Stimulated activated CD4-positive, alpha-beta T cell treated with anti-CD3 and anti-CD28 coated beads, Interleukin-2, amount 100 ng/mL, for 4 hours (primary cell): Measurements from ENCODE around the gene LRRC1.

Experiments used
- DNase-seq: peaks from one replicate; pipeline ENCODE4 v3.0.0-alpha.2; 2020; ENCODE audit warnings: low read depth

The LRRC1 gene

DNA sequence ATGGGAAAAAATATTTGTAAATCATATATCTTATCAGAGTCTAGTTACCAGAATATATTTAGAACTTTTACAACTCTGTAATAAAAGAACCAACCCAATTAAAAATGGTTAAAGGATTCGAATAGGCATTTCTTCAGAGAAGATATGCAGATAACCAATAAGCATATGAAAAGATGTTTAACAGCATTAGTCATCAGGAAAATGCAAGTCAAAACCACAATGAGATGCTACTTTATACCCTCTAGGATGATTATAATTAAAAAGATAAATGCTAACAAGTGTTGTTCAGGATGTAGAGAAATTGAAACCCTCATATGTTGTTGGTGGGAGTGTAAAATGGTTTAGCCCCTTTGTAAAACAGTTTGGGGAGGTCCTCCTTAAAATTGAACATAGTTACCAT lies 94.1 kb downstream of the LRRC1 start:
- no peak for DNase-seq

DNA sequence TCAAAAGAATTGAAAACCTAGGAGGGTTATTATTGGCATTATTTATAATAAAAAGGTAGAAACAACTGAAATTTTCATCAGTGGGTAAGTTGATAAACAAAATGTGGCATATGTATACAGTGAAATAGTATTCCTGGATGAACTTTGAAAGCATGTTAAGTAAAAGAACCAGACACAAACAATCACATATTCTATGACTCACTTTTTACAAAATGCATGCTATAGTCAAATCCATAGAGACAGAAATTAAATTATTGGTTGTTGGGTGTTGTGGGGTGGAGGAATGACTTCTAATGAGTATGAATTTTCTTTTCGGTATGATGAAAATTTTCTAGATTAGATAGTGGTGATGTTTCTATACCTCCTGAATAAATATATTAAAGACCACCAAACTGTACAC lies 94.6 kb downstream of the LRRC1 start:
- DNase-seq = no peak

DNA sequence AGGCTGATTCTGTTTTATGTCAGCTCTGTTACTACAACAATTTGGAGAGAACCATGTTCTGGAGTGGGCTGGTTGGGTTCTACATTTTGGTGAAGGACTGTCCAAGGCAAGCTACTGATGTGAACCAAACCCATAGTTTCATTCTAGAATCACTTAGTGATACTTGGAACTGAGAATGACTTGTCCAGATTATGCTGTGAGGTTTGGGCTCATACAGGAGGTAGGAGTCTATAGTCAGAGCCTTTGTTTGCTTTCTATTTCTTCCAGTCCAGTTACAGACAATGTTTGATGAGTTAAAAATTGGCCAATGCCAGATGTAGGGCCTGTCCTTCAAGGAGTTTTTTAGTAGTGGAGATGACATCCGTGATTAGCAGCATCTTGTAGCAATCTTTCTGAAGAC lies 97.9 kb downstream of the LRRC1 start:
- DNase-seq = no peak

DNA sequence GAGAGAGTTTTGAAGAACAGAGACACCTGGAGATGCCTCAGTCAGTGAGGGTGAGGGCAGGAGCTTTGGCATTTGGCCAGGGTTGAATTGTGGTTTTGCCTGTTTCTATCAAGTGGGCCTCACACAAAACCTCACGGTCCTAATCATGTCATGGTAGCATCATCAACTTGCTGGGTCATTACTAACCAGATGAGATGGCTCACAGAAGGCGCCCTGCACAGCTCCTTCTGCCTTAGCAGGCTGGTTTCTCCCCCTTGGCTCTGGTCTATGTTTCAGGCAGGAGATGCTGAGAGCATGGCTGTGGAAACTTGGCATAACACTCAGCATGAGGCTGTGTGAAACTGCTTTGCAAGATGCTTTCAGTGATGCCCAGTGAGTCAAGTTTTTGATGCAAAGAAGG lies 99.3 kb downstream of the LRRC1 start:
- DNase-seq = no peak

DNA sequence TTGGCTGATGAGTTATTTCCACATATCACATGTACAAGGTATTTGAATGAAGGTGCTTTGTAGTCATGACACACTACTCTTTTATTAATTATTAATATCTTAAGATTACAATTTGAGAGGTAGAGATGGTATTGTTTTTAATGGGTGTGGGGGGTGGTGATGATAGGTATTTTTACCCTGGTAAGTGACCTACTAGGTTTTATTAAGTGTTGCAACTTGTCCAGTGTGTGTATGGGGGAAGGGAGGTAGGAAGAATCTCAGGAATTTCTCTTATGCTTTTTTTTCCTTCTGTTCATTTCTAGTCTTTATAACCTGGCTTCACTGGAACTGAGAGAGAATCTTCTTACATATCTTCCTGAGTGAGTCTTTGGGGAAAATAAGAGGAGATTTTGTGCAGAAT lies 101.4 kb downstream of the LRRC1 start:
- no peak for DNase-seq

DNA sequence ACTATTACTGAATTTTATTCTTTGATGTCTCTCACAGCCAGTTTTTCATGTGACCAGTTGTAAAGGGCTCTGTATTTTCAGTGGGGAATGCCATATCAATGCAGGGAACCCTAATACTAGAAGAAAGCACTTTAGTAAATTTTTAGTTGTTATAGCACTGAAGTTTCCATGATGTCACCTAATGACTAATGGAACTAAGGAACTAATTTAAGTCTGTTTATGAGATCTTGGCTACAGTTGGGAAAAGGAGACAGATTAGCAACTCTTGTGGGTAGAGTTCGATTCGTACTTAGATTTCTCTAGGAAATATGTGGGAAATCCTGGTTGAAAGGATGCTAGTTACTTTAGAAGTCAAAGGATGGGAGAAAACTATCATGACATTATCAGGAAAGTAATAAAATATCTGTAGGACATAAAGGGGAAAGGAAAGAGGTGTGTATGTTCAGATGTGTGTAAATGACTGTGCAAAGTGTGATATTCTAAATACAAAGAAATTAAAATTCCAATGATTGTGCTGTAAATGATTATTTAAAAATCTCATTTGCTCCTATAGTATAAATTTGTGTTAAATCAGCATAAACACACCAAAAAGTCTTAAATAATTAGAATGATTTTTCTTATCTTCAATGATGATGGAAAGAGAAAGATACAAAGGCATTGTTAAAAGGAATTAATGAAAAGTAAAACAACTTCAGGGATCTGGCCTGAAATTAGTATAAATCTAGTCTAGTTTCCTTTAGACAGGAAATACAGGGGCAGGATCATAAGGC lies 103.4 kb downstream of the LRRC1 start:
- DNase-seq = no peak

DNA sequence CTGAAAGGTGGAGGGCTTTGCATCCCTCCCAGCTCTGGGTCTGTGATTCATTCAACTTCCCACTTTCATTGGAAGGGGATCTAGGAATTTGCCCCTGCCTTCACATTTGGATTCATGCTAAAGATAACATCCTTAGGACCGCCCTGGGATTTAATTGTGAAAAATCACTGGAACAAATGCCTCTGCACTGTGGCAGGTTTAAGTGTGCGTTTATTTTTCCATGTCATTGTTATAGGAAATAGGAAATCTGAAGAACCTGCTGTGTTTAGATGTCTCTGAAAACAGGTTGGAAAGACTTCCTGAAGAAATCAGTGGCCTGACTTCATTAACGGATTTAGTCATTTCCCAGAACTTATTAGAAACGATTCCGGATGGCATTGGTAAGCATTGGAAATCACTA lies 104.7 kb downstream of the LRRC1 start:
- no peak for DNase-seq

DNA sequence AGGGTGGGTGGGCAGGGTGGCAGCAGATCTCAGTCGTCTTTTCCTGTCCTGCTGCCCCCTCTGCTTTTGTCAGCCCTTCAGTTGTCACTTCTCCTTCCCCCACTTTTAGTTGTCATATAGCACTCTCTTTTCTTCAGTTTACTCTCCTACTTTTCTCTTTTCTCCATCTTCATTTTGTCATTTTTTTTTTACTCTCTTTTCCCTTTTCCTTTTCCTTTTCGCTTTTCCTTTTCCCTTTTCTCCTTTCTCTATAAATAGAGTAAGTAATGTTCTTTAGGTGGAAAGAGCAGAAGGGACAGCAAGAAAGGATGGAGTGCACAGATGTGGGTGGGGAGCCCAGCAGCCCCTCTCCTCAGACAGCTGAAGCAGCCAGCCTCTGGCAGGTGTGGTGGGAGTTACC lies 108.6 kb downstream of the LRRC1 start:
- no peak for DNase-seq

DNA sequence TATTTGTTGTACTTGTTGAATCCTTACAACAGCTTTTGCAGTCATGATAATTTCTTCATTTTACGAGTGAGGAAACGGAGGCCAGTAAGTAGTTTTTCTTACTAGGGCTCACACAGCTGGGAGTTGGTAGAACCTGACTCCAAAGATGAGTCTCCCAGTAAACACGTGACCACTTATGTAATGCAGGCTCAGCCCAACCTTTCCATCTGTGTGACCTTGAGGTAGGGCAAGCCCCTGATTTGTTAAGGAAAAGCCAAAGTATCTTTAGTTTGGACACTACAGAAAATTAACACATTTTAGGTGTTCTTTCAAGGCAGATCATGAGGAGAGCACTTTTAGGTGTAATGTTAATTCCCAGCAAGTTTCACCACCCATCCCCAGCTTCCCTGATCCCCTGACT lies 111.3 kb downstream of the LRRC1 start:
- no peak for DNase-seq

DNA sequence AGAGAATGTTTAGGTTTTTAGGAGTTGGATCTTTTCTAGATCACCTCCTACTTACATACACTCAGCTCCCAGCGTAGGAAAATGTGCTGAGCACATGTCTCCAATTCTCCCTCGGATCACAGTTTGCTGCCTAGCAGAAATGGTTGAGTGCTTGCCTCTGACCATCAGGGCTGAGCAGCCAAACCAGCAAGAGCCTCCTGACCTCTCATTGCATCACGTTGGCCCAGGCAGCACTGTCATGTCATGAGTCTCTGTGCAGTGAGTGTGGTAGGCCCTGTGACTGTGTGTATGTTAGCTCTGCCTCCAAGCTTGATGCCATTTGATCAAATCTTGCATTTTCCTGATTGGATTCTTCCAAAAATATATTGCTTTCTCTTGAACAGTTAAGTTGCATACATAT lies 112.0 kb downstream of the LRRC1 start:
- DNase-seq = no peak

DNA sequence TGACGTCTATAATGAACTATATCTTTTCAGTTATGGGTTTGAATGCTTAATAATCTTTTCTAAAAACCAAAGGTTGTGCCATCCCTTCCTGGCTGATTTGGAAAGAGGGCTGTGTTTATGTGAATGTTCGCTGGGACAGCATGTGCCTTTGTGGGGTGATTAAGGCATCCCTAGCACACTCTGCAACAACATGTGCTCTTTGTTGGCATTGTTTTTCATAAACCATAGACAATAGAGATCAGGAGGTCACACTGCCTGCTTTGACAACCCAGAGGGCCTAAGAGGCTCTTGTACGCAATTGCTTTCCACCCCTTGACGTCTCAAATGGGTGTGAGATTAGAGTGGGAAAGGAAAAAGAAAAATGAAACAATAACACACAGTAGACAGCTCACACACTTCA lies 116.0 kb downstream of the LRRC1 start:
- DNase-seq = no peak

DNA sequence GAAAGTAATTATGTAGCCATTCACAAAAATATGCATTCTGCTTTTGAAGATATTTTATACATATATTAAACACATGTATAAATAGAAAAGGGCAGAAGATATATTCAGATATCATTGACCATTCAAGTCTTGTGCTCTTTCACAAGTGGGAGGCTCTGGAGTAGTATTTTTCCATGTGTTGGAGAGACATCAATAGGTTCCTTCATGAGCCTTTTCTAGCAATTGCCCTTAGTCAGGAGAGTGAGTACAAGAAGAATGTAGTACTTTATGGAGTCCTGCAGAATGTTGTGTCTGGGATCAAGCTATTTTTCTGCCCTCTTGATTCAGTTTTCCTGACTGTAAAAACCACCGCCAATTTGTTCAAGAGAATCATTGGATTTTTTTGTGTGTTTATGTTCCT lies 117.9 kb downstream of the LRRC1 start:
- no peak for DNase-seq

DNA sequence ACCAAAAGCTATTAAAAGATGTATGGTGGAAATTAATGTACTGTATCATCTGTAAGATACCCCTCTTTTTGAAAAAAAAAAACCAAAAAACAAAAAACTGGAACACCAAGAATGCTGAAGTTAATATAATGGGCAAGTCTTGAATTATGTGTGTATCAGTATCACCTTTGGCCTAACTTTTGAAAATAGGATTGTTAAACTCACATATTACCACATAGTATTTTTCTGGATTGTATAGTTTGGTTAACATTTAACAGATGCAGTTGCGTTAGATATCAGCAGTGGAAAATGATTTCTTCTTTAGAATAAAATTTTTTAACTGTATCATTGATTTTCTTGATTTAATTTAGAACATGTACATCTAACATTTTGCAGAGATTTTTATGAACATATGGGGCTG lies 118.5 kb downstream of the LRRC1 start:
- no peak for DNase-seq

DNA sequence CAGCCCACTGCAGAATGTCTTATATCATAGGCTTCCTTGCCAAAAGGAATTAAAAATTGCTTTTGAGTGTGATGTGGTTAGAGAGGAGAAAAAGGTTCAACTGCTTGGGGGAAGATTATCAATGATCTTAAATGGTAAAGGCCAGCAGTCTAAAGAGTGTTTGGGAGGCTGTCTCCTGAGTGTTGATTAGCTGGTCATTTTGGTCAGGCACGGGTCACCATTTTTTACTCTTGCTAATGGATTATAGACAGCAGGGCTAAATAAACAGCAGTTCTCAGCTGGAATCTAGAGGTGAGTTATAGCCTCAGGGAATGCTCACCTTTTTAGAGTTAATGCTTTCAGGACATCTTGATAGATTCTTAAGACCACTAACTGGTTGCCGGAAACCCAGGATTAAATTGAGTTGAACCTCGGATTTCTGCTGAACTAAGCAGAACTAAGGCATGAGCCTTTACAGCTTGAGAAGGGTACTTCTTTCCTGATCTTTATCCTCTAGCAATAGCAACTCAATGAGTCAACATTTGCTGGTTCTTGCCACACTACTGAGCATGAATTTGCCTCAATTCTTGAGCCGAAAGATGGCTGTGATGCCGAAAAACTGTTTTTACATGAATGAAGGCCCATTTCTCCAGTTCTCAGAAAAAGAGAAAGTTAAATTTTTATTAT lies 120.4 kb downstream of the LRRC1 start:
- DNase-seq = no peak

DNA sequence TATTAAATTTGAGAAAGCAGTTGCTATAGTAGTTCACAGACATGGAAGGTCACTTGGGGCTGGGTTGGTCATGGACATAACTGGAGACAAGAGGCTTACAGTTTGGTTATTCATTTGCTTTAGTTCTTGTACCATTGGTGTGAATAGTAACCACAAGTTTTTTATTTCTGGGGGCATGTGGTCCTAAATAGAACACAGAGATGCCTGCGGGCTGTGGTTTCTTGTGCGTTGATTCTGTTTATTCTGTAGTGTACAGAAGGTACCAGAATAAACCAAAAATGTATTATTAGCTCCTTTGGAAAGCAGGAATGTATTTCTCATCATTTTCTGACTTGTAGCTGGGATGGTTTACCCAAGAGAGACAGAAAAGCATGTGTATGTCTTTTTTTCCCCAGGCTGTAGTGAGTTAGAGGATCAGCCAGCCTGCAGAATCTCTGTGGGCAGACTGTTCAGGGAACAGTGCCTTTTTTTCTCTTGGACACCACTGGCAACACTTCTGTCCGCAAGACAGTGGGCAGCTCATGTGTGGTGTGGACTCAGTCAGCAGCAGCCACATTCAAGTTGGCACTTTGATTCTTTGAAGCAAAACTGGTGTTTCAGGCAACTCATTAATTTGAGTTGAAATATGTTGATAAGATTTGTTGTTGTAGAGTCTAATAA lies 122.1 kb downstream of the LRRC1 start:
- DNase-seq = no peak

DNA sequence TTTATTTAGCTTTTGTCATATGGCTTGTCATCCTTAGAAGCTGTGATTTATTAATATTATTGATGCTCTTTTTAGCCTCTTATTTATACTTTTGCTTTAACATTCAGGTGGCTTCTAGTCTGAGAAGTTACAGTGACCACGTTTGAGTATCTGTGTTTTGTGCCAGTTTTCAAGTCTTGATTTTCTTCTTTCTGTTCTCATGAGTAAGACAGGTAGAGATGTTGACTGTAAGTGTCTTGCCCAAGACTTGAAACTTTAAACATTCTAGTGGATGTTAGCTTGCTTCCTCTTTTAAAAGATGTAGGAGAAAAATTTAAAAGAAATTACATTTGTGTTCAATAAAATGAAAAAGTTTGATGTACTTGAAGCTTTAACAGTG lies 122.6 kb downstream of the LRRC1 start:
- no peak for DNase-seq

DNA sequence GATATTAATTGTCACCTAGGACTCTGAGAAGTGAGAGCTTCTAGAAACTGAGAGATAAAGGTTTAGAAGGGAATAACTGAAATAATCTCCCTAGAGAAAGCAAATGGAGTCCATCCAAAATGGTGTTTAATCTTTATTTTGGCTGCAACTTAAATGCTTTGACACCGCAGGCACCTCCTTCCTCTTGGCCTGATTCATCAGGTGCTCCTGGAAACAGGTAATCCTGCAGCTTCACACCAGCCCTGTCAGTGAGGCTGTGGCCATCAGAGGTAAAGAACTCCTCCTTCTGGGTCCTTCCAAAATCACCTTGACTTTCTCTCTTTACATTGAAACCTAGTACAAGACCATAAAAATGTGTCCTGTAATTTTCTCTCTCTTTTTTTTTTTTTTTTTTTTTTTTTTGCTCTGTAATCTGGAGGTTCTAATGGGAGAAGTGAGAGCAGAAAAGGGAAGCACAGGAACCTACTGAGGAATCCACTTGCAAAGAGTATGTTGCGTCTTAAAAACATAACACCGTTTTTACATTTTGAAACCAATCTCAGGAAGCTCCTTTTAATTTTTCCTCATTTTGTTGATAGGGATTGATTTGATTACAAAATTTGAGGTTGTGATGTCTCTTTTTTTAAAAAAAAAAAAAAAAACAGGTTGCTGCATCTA lies 124.2 kb downstream of the LRRC1 start:
- DNase-seq = no peak

DNA sequence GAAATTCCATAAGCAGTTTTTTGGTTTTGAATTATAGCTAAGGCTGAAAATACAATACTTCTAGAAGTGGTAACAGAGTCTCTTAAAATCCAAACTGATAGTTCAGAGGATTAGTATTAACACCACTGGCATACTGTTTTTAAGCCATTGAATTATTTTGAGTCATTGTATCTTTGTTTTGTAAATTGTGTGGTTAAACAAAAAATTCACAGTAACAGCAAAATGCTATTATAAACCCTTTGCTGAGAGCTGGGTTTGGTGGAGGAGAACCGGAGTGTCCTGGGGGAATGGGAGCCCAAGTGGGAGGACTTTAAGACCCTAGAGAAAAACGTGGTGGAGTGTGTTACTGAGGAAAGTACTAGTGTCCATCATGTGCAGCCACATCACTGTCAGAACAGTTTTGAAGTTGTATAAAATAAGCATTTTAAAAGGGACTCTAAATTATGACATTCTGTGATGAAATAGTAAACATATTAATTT lies 125.1 kb downstream of the LRRC1 start:
- no peak for DNase-seq

DNA sequence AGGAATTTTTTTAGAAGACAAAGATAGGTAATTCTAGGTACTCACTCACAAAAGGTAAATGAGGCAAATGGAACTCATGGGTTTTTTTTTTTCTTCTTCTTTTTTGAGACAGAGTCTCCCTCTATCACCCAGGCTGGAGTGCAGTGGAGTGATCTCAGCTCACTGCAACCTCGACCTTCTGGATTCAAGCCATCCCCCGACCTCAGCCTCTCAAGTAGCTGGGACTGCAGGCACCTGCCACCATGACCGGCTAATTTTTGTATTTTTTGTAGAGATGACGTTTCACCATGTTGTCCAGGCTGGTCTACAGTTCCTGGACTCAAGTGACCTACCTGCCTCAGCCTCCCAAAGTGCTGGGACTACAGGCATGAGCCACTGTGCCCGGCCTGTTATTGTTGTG lies 126.1 kb downstream of the LRRC1 start:
- no peak for DNase-seq

DNA sequence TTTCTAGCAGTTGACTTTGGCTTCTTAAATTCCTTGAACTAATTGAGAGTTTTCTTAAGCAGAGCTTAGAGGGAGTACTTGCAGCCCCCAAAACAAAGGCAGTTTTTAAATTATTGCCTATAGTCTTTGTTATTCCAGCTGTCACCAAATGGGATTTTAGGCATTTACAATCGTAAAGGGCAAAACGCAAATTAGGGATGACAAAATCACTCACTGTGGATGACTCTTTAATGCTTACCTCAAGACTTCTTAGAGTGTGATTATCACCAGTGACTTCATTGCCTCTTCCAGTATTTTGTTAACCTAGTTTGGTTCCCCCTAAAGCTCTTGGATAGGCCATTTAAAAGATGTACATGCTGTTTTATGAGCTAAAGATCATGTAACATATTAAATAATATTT lies 126.8 kb downstream of the LRRC1 start:
- no peak for DNase-seq

DNA sequence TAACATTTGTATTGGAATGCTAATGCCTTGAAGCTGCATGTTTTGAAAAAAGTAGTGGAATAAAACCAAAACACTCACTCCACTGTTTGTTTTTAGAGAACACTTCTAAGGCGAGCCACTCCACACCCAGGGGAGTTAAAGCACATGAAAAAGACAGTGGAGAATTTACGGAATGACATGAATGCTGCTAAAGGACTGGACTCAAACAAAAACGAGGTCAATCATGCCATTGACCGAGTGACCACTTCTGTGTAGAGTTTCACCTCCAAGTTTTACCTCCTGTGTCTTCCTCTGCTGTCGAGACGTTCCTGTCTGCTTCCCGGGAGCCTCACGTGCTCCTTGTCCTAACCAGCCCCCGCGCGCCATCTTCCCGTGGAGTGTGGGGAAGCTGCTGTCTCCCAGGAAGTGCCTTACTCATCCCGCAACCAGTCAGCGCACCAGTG lies 127.8 kb downstream of the LRRC1 start:
- no peak for DNase-seq

DNA sequence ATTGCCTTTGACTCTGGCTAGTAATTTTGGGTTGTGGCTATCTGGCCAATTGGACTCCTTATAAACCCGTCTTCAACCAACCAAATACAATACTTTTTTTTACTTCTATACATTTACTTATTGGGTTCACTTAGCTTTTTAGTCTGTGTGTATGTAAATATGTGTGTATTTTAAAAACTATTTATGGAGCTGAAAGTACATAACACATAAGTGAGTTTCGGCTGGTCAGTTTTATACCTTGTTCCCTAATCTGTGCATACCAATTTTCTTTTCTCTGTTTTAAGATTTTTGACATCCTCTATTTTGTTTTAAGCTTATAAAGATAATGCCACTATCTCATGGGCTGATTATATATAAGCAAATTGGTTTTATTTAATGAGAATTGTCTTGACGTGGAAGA lies 129.5 kb downstream of the LRRC1 start:
- DNase-seq = no peak
